Measurements from ENCODE around the gene PDE4D.
"Not testable (repeated sequence)": the region's sequence is repeated elsewhere in the genome, so short reads cannot be mapped to it uniquely, and the experiment has no call there.

PDE4D gene

DNA sequence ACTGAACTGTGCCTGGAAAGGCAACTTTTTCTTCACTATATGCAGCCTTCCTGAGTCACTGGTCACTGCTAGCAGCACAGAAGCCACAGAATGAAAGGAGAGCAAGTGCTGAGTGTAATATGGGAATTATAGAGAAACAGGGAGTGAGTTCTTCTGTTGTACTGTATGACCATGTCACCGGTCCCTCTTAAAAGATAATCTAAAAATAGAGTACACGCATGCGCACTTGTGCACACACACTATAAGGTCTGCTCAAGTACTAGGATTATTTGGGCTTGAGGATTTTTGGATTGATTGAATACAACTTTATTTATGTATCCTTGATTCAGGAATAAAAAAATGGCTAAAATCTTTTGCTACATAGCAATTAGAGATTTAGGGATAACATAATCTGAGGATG lies 571.9 kb downstream of the PDE4D start:
- ChIA-PET CTCF (interaction anchor here (0.7 kb wide), 1 partner anchor 13 kb away, joined by 3 read pairs; no protein-coding TSS in a partner anchor), POLR2A (no interaction called here)
- TF ChIP-seq SP1 (IDR thresholded peaks at IDR 0.05), result no peak
- no peak for TF ChIP-seq SUZ12 (IDR thresholded peaks at IDR 0.05)
- no peak for TF ChIP-seq ELF4 (IDR thresholded peaks at IDR 0.05)
- TF ChIP-seq, protein P1, sequence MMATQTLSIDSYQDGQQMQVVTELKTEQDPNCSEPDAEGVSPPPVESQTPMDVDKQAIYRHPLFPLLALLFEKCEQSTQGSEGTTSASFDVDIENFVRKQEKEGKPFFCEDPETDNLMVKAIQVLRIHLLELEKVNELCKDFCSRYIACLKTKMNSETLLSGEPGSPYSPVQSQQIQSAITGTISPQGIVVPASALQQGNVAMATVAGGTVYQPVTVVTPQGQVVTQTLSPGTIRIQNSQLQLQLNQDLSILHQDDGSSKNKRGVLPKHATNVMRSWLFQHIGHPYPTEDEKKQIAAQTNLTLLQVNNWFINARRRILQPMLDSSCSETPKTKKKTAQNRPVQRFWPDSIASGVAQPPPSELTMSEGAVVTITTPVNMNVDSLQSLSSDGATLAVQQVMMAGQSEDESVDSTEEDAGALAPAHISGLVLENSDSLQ (IDR thresholded peaks at IDR 0.05), result no peak
- no peak for TF ChIP-seq FOXM1 (IDR thresholded peaks at IDR 0.05; ENCODE audit: borderline replicate concordance)
- TF ChIP-seq CTBP1 (IDR thresholded peaks at IDR 0.05; ENCODE audit: borderline replicate concordance), result no peak
- TF ChIP-seq LEF1 (IDR thresholded peaks at IDR 0.05; ENCODE audit: borderline replicate concordance), result no peak
- no peak for TF ChIP-seq TARDBP (IDR thresholded peaks at IDR 0.05)
- no peak for TF ChIP-seq NFRKB (IDR thresholded peaks at IDR 0.05)
- no peak for TF ChIP-seq L3MBTL2 (conservative IDR thresholded peaks at IDR 0.05)
- TF ChIP-seq ZNF384 (IDR thresholded peaks at IDR 0.05), result no peak
- TF ChIP-seq FOXK2 (IDR thresholded peaks at IDR 0.05), result no peak
- no peak for TF ChIP-seq HDGF (IDR thresholded peaks at IDR 0.05; ENCODE audit: borderline replicate concordance)
- TF ChIP-seq BHLHE40 (IDR thresholded peaks at IDR 0.05; ENCODE audit: borderline replicate concordance), result no peak
- TF ChIP-seq FOXA1 (IDR thresholded peaks at IDR 0.05), result no peak
- TF ChIP-seq ARNT (IDR thresholded peaks at IDR 0.05), result no peak
- DNase-seq (ENCODE audit: extremely low spot score), result peak; percentile 13

DNA sequence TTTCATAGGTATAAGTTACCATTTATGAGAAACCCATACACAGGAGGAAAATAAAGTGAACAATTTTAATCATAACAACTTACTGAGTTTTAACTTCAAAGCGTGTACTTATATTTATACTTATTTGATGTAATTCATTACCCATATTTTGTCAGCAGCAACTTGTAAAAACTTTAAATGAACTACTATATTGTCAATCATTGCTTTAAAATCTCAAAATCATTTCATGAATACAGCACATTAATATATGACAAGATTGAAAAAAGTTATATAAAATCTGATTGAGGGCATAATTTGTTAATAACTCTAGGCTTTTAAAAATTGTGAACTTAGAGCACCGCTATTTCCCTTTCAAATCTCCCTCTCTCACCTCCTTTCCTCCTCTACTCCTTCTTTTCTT lies 573.1 kb downstream of the PDE4D start:
- TF ChIP-seq, protein P1 (IDR thresholded peaks at IDR 0.05), result no peak
- TF ChIP-seq ZNF384 (IDR thresholded peaks at IDR 0.05) (no peak), SUZ12 (IDR thresholded peaks at IDR 0.05) (no peak), FOXM1 (IDR thresholded peaks at IDR 0.05; ENCODE audit: borderline replicate concordance) (no peak), FOXK2 (IDR thresholded peaks at IDR 0.05) (no peak), HDGF (IDR thresholded peaks at IDR 0.05; ENCODE audit: borderline replicate concordance) (no peak), LEF1 (IDR thresholded peaks at IDR 0.05; ENCODE audit: borderline replicate concordance) (no peak), CTBP1 (IDR thresholded peaks at IDR 0.05; ENCODE audit: borderline replicate concordance) (no peak), ELF4 (IDR thresholded peaks at IDR 0.05) (no peak)
- no peak for DNase-seq (ENCODE audit: extremely low spot score)
- ChIA-PET POLR2A (no interaction called here), CTCF (interaction anchor here (0.5 kb wide), 1 partner anchor 28 kb away, joined by 3 read pairs; no protein-coding TSS in a partner anchor)

DNA sequence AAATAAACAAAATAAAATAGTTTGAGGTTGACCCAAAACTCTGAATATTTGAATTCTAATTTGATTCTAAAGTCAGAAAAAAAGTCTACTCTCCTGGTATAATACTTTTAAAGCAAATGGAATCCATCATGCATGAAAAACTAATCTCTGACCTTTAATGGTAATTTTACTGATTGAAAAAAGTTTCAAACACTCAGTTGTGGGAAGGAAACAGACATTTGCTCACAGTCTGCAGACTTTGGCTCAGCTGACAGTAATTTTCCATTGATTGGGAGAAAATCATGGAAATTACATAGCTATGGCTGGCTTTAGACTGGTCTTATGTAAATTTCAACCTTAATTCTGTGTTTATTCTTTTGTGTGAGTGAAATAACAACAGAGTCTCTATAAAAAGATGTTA lies 574.3 kb downstream of the PDE4D start:
- DNase-seq (ENCODE audit: extremely low spot score), result no peak
- no peak for TF ChIP-seq ARNT (IDR thresholded peaks at IDR 0.05)
- no peak for TF ChIP-seq FOXK2 (IDR thresholded peaks at IDR 0.05)
- no peak for TF ChIP-seq L3MBTL2 (conservative IDR thresholded peaks at IDR 0.05)
- ChIA-PET POLR2A (no interaction called here), CTCF (no interaction called here)

DNA sequence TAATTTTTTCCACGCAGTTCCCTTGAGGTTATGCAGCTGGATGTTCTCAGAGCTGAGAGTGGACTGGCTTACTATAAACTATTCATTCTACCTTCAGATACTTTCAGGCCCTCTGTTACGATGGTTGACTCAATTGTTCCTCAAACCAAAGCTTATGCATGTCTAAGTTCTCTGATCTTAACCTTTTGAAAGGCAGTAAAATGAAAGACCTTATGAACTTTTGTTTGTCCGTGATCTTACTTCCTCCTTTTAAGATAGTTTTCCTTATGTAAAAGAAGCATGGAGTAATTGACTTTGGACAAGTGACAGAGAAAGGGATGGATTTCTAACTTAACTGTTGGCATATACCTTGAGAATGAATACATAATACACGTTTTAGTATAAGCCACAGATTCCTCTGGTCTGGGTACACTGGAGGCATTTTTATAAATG lies 575.7 kb downstream of the PDE4D start:
- no peak for TF ChIP-seq SP1 (IDR thresholded peaks at IDR 0.05)
- TF ChIP-seq, protein P1 (IDR thresholded peaks at IDR 0.05), result no peak
- no peak for DNase-seq (ENCODE audit: extremely low spot score)
- POLR2A ChIA-PET, result interaction anchor here (0.7 to 1.7 kb wide), 6 partner anchors 9 to 96 kb away, joined by 3 to 7 read pairs (median 4); no protein-coding TSS in a partner anchor

DNA sequence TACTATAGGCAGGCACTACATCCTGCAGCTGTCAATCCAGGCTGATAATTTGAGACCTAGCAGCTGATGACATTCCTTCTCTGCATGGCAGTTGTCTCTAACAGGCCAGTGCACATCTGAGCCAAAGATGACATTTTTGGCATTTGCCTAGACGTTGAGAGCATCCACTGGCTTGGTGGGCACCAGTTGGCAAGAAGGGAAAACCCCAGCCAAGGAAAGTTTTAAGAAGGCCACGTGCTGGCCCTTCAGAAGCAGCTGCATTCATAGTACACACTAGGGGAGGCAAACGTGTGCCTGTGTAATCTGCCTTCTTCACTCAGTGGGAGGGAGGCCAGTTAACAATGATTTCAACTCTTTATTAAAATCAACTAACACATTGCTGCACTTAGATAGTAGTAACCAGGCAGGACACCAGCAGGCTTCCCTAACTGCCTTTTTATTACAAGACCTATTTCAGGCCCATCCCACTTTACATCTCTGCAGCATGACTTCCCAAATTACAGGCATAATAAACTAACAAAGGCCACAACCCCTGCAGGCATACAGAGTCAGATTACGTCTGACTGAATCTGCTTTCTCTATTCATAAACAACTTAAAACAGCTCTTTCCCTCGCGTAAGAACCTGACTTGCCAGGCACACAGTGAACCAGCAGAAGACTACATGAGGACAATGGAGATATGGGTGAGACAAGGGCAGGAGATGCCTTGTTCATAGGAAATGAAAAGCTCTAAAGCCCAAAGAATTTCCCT lies 576.3 kb downstream of the PDE4D start:
- TF ChIP-seq NFRKB (IDR thresholded peaks at IDR 0.05), result no peak
- TF ChIP-seq, protein P1 (IDR thresholded peaks at IDR 0.05), result peak; percentile 82
- TF ChIP-seq HDGF (IDR thresholded peaks at IDR 0.05; ENCODE audit: borderline replicate concordance), result no peak
- TF ChIP-seq L3MBTL2 (conservative IDR thresholded peaks at IDR 0.05), result peak; percentile 66; the same call in 1 of the 2 replicates
- TF ChIP-seq SP1 (IDR thresholded peaks at IDR 0.05), result no peak
- no peak for TF ChIP-seq FOXA1 (IDR thresholded peaks at IDR 0.05)
- no peak for TF ChIP-seq FOXK2 (IDR thresholded peaks at IDR 0.05)
- TF ChIP-seq LEF1 (IDR thresholded peaks at IDR 0.05; ENCODE audit: borderline replicate concordance), result no peak
- TF ChIP-seq TARDBP (IDR thresholded peaks at IDR 0.05), result no peak
- no peak for TF ChIP-seq BHLHE40 (IDR thresholded peaks at IDR 0.05; ENCODE audit: borderline replicate concordance)
- TF ChIP-seq ZNF384 (IDR thresholded peaks at IDR 0.05), result no peak
- no peak for TF ChIP-seq ELF4 (IDR thresholded peaks at IDR 0.05)
- TF ChIP-seq SUZ12 (IDR thresholded peaks at IDR 0.05), result no peak
- TF ChIP-seq ARNT (IDR thresholded peaks at IDR 0.05), result peak; percentile 53; the same call in 1 of the 2 replicates
- peak; percentile 92 for TF ChIP-seq CTBP1 (IDR thresholded peaks at IDR 0.05; ENCODE audit: borderline replicate concordance)
- TF ChIP-seq FOXM1 (IDR thresholded peaks at IDR 0.05; ENCODE audit: borderline replicate concordance), result no peak
- ChIA-PET POLR2A (interaction anchor here (0.7 to 1.7 kb wide), 6 partner anchors 9 to 95 kb away, joined by 3 to 7 read pairs (median 4); no protein-coding TSS in a partner anchor), CTCF (no interaction called here)
- DNase-seq (ENCODE audit: extremely low spot score), result peak; percentile 55

More for the DNA sequence above, 575.7 kb downstream of the PDE4D start:
- CTCF ChIA-PET, result no interaction called here

DNA sequence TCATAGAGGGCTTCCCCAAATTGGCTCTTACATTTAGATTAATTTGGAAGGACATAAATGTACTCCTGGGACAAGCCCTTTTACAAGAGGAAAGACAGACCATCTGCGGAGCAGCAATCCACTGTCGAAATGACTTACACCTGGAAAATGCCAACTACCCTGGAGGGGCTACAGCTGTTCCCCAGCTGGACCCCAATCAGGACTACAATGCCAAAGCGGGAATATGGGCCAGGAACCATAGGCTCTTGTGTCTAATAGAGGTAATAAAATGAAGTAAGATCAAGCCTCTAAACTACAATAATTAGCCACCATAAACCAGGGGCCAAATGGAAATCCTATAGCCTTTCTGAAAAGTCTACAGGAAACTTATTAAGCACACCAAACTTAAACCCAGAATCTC lies 581.3 kb downstream of the PDE4D start:
- ChIA-PET POLR2A (no interaction called here), CTCF (no interaction called here)
- TF ChIP-seq SUZ12 (IDR thresholded peaks at IDR 0.05) (no peak), NFRKB (IDR thresholded peaks at IDR 0.05) (no peak), FOXM1 (IDR thresholded peaks at IDR 0.05; ENCODE audit: borderline replicate concordance) (no peak), ARNT (IDR thresholded peaks at IDR 0.05) (no peak), SP1 (IDR thresholded peaks at IDR 0.05) (no peak), BHLHE40 (IDR thresholded peaks at IDR 0.05; ENCODE audit: borderline replicate concordance) (no peak), FOXK2 (IDR thresholded peaks at IDR 0.05) (no peak), L3MBTL2 (conservative IDR thresholded peaks at IDR 0.05) (no peak), ZNF384 (IDR thresholded peaks at IDR 0.05) (no peak), ELF4 (IDR thresholded peaks at IDR 0.05) (no peak), FOXA1 (IDR thresholded peaks at IDR 0.05) (no peak), HDGF (IDR thresholded peaks at IDR 0.05; ENCODE audit: borderline replicate concordance) (no peak), TARDBP (IDR thresholded peaks at IDR 0.05) (no peak)
- TF ChIP-seq, protein P1 (IDR thresholded peaks at IDR 0.05), result no peak
- no peak for DNase-seq (ENCODE audit: extremely low spot score)

DNA sequence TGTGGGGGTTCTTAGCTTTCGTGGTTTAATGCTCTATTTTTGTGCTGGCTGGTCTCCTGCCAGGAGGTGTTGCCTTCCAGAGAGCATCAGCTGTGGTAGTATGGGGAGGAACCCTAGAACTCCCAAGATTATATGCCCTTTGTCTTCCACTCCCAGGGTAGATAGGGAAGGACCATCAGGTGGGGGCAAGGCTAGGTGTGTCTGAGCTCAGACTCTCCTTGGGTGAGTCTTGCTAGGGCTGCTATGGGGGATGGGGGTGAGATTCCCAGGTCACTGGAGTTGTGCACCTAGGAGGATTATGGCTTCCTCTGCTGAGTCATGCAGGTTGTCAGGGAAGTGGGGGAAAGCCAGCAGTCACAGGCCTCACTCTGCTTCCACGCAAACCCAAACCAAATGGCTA lies 584.8 kb downstream of the PDE4D start:
- ChIA-PET CTCF (interaction anchor here (0.6 kb wide), 3 partner anchors 72 to 455 kb away, joined by 3 to 9 read pairs (median 4); no protein-coding TSS in a partner anchor), POLR2A (interaction anchor here (1.6 kb wide), 1 partner anchor 9 kb away, joined by 3 read pairs; no protein-coding TSS in a partner anchor)
- not testable (repeated sequence) for DNase-seq (ENCODE audit: extremely low spot score)

All from HEK293T (cell line).